Measurements from ENCODE around the gene CNGB1.

GRCh38 chr16:57903656-57904055 is 67.3 kb downstream of the CNGB1 start:
- TF ChIP-seq POLR2A (IDR thresholded peaks at IDR 0.05; ENCODE audit: borderline replicate concordance, extremely low read depth, insufficient read depth, insufficient read length) (no peak), CTCF (IDR thresholded peaks at IDR 0.05 in 2 of 3, conservative IDR thresholded peaks at IDR 0.05 in 1 of 3; ENCODE audit: borderline replicate concordance in 1 of 3, insufficient read depth in 1 of 3, low read depth in 2 of 3, low read length in 2 of 3) (no peak), RAD21 (IDR thresholded peaks at IDR 0.05; ENCODE audit: low read depth) (no peak), REST (IDR thresholded peaks at IDR 0.05; ENCODE audit: low read depth) (no peak), YY1 (IDR thresholded peaks at IDR 0.05; ENCODE audit: extremely low read depth, insufficient replicate concordance, low read depth, low read length) (no peak)

Measured in HCT116 (cell line).